CD4-positive, alpha-beta T cell treated with Interleukin-17A for 1 hour (primary cell): Measurements from ENCODE around the gene CRK.
A peak's percentile ranks its signal among the peaks of the same experiment; 100 is the strongest.

Experiments
- DNase-seq: peaks from one replicate; pipeline ENCODE4 v3.0.0-alpha.2; 2020

The CRK gene

GRCh38 chr17:1485423-1486376 lies 29.7 kb upstream of the CRK start:
- DNase-seq = peak; percentile 65

- peak; percentile 71 for DNase-seq
Observed at GRCh38 chr17:1484676-1485422, 28.8 kb upstream of the CRK start.

- no peak for DNase-seq
Observed at GRCh38 chr17:1484060-1484535, 28.1 kb upstream of the CRK start.

- DNase-seq = no peak
Observed at GRCh38 chr17:1482680-1483079, 26.6 kb upstream of the CRK start.

- no peak for DNase-seq
Observed at GRCh38 chr17:1481736-1482135, 25.7 kb upstream of the CRK start.

- DNase-seq = no peak
Observed at GRCh38 chr17:1480747-1481465, 24.9 kb upstream of the CRK start.

- DNase-seq = no peak
Observed at GRCh38 chr17:1478418-1478817, 22.4 kb upstream of the CRK start.

- no peak for DNase-seq
Observed at GRCh38 chr17:1475321-1475854, 19.4 kb upstream of the CRK start.

GRCh38 chr17:1474402-1475189 lies 18.6 kb upstream of the CRK start:
- no peak for DNase-seq

- DNase-seq = no peak
Observed at GRCh38 chr17:1473841-1474240, 17.8 kb upstream of the CRK start.

- no peak for DNase-seq
Observed at GRCh38 chr17:1473170-1473569, 17.1 kb upstream of the CRK start.

GRCh38 chr17:1471911-1472821 lies 16.1 kb upstream of the CRK start:
- DNase-seq = no peak

GRCh38 chr17:1471490-1471889 lies 15.5 kb upstream of the CRK start:
- DNase-seq = no peak

- no peak for DNase-seq
Observed at GRCh38 chr17:1470755-1471462, 14.9 kb upstream of the CRK start.

- DNase-seq = no peak
Observed at GRCh38 chr17:1470071-1470754, 14.2 kb upstream of the CRK start.

- no peak for DNase-seq
Observed at GRCh38 chr17:1469231-1469852, 13.3 kb upstream of the CRK start.

- no peak for DNase-seq
Observed at GRCh38 chr17:1467898-1468492, 12.0 kb upstream of the CRK start.

GRCh38 chr17:1467258-1467657 lies 11.2 kb upstream of the CRK start:
- no peak for DNase-seq

- no peak for DNase-seq
Observed at GRCh38 chr17:1464186-1464585, 8.2 kb upstream of the CRK start.
